22Rv1 (cell line): ENCODE measurements around the gene CAPZB.

Source experiments
- H3K27ac ChIP-seq: fragments of 450-650 bp; 2 replicates; pipeline ENCODE4 v1.5.1; 2017
- CTCF ChIP-seq: fragments of 450-650 bp; IDR thresholded peaks from 2 replicates; pipeline ENCODE4 v1.5.1; 2017; ENCODE audit warnings: mild to moderate bottlenecking
- ZFX ChIP-seq: fragments of 450-650 bp; IDR thresholded peaks from 2 replicates; pipeline ENCODE4 v1.6.1; 2017; ENCODE audit warnings: antibody characterized with exemption, borderline replicate concordance

Gene CAPZB

GRCh38 chr1:19368964-19369363 is 116.4 kb downstream of the CAPZB start:
- no peak for TF ChIP-seq CTCF
- TF ChIP-seq ZFX: no peak
- no peak overlapping the region for H3K27ac ChIP-seq

DNA sequence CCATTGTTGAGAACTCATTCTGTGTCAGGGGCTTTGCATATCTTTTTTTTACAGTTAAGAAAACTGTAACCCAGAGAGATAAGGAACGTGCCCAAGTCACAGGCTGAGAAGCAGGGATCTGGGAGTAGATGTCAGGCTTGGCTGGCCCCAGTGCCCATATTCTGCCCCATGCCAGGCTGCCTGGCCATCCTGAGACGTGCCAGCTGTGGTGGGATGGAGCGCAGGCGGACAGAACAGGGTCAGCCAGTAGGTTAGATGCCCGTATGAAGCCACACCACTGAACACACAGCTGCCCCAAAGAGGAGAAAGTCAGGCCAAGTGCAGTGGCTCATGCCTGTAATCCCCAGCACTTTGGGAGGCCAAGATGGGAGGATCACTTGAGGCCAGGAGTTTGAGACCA is 117.3 kb downstream of the CAPZB start:
- no peak for TF ChIP-seq CTCF
- no peak overlapping the region for H3K27ac ChIP-seq

GRCh38 chr1:19367584-19368041 is 117.7 kb downstream of the CAPZB start:
- TF ChIP-seq ZFX: no peak
- TF ChIP-seq CTCF: no peak
- no peak overlapping the region for H3K27ac ChIP-seq

- TF ChIP-seq CTCF: no peak
- TF ChIP-seq ZFX: no peak
- H3K27ac ChIP-seq: no peak overlapping the region
Observed at GRCh38 chr1:19366599-19367536, 118.5 kb downstream of the CAPZB start.

DNA sequence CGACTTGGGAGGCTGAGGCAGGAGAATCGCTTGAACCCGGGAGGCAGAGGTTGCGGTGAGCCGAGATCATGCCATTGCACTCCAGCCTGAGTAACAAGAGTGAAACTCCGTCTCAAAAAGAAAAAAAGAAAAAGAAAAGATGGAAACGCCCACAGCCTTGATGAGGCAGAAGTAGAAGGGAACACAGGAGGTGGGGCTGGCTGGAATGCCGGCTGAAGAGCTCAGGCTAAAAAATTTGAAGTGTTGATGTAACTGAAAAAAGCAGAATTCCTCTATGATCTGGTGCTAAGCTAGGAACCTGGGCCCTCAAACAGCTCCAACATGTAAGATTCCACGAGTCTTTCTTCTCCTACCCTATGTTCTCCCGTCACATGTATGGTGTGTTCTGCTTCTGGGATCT is 119.6 kb downstream of the CAPZB start:
- TF ChIP-seq ZFX: no peak
- TF ChIP-seq CTCF: no peak
- no peak overlapping the region for H3K27ac ChIP-seq

GRCh38 chr1:19363536-19364152 is 121.7 kb downstream of the CAPZB start:
- H3K27ac ChIP-seq: no peak overlapping the region
- TF ChIP-seq CTCF (no peak), ZFX (no peak)

- TF ChIP-seq ZFX: no peak
- H3K27ac ChIP-seq: no peak overlapping the region
Observed at GRCh38 chr1:19361611-19362147, 123.7 kb downstream of the CAPZB start.
